Chondrocyte (in vitro differentiated cells): ENCODE data around the gene ITGB1BP2. TPM values are rescaled to one million over a fixed set of nuclear protein-coding genes. Genes with fewer than 3 reads are reported as not detected.

Experiments
- DNase-seq: peaks from one replicate; pipeline ENCODE4 v3.0.0; 2021; ENCODE audit warnings: mixed read lengths, low spot score
- H3K27ac Mint-ChIP-seq: one replicate; pipeline ENCODE4 v1.8.0; 2021; ENCODE audit warnings: mild to moderate bottlenecking, moderate library complexity, mixed read lengths; ENCODE audit not compliant: unreplicated experiment
- H3K27me3 Mint-ChIP-seq: 2 replicates; pipeline ENCODE4 v1.8.0; 2021; ENCODE audit warnings: low read depth, mixed read lengths
- H3K36me3 Mint-ChIP-seq: 2 replicates; pipeline ENCODE4 v1.8.0; 2021; ENCODE audit warnings: low read depth, mixed read lengths
- H3K4me1 Mint-ChIP-seq: 2 replicates; pipeline ENCODE4 v1.8.0; 2021; ENCODE audit warnings: low read depth, mild to moderate bottlenecking, mixed read lengths
- H3K4me3 Mint-ChIP-seq: one replicate; pipeline ENCODE4 v1.8.0; 2021; ENCODE audit warnings: mild to moderate bottlenecking, moderate library complexity, mixed read lengths; ENCODE audit not compliant: unreplicated experiment
- H3K9me3 Mint-ChIP-seq: 2 replicates; pipeline ENCODE4 v1.8.0; 2021; ENCODE audit warnings: low read depth, mixed read lengths
- total RNA-seq: library from RNA; stranded (reverse); gene quantifications from 3 replicates; pipeline ENCODE4 v1.2.1, GENCODE V29; 2021
- TF ChIP-seq, protein P1 (sequence below): fragments of 200-600 bp; sonication (generic); IDR thresholded peaks from 2 replicates; pipeline ENCODE4 v1.5.0; 2021; ENCODE audit warnings: antibody characterized with exemption, mild to moderate bottlenecking, moderate library complexity

Gene ITGB1BP2
- total RNA-seq, 1 donor from 2014 or later: 2.5 TPM

DNA sequence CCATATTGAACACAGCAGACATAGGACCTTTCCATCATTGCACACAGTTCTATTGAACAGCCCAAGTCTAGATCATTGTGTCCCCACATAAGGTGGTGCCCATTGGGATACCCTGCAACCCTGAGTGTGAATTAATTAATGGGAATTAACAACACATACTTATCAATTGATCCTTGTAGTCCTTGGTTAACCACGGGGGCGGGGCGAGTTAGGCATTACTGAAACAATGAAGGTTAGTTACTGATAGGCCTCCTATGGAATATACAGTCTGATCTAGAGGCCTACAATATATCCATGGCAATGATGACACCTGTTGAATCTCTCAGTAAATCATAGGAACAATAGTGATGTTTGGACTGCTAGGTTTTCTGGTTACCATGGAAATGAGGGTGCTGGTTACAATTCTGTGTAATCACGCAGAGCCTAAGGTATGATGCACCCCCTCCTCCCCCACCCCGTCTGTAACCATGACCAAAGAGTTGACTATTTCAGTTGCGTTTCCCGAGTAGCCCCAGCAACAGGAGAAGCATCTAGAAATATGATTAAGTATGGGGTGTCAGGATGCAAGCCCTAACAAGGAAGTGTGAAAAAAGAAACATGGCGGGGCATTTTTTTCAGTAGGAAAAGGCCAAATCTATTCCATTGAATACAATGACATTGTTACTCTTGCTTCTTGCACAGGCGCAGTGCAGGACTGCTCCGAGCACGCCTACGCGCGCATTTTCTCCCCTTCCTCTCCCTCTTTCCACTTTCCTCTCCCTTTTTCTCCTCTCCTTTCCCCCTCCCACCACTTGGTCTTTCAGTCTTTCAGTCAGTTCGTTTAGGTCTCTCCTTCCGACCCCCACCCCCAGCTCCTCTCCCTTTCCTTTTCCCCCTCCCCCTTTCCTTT is 18.8 kb upstream of the ITGB1BP2 start:
- H3K36me3 Mint-ChIP-seq: no peaks in the 10 kb centered on the region

DNA sequence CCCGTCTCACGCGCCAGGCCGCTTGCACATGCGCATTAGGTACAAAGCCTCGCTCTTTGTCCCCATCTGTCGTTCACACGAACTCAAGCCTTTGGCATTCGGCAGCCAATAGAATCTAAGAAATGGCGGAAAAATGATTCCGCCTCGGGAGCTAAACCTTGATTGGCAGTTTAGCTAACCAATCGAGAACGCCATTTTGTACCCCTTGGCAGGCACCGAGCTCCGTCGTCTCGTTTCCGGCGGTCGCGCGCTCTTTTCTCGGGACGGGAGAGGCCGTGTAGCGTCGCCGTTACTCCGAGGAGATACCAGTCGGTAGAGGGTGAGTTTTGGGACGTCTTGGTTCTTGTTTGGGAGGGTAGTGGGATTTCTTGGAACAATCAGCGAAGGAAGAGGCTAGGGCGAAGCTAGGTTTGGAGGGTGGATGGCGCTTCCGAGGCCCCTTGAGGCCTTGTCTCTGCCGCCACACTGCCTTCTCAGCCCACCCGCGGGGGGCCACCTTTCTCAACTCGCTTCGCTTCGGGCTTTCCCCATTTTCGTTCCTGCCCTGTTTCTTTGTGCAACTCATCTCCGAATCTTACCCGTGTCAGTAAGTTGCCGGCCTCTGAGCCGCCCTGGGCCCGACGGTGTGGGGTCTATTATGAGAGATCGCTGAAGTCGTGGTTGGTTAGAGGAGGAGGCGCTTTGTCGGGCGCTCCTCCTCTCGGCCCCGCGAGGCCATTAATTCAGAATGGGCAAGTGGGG is 18.0 kb upstream of the ITGB1BP2 start, which contains the start of gene NONO:
Gene NONO (plus strand): TSS at position 233 of the 741 bp plus-strand sequence. CDS start 7,003 bp downstream, outside the sequence.
- H3K9me3 Mint-ChIP-seq: peaks cover 9% of the 10 kb centered on the region
- peak within 1 kb of the TSS; percentile 100 for H3K27ac Mint-ChIP-seq
- no peak for DNase-seq
- TF ChIP-seq, protein P1, sequence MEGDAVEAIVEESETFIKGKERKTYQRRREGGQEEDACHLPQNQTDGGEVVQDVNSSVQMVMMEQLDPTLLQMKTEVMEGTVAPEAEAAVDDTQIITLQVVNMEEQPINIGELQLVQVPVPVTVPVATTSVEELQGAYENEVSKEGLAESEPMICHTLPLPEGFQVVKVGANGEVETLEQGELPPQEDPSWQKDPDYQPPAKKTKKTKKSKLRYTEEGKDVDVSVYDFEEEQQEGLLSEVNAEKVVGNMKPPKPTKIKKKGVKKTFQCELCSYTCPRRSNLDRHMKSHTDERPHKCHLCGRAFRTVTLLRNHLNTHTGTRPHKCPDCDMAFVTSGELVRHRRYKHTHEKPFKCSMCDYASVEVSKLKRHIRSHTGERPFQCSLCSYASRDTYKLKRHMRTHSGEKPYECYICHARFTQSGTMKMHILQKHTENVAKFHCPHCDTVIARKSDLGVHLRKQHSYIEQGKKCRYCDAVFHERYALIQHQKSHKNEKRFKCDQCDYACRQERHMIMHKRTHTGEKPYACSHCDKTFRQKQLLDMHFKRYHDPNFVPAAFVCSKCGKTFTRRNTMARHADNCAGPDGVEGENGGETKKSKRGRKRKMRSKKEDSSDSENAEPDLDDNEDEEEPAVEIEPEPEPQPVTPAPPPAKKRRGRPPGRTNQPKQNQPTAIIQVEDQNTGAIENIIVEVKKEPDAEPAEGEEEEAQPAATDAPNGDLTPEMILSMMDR: peak; percentile 34
- H3K36me3 Mint-ChIP-seq: peaks cover under 1% of the 10 kb centered on the region
- no peaks in the 10 kb centered on the region for H3K27me3 Mint-ChIP-seq
- H3K4me3 Mint-ChIP-seq: peak within 1 kb of the TSS; percentile 92
- peaks cover 27% of the 10 kb centered on the region for H3K4me1 Mint-ChIP-seq

More for the DNA sequence above, 18.8 kb upstream of the ITGB1BP2 start:
- no peaks in the 10 kb centered on the region for H3K27me3 Mint-ChIP-seq
- peaks cover 9% of the 10 kb centered on the region for H3K9me3 Mint-ChIP-seq
- DNase-seq: no peak
- TF ChIP-seq, protein P1: no peak
- peak overlapping the region; percentile 92 for H3K4me3 Mint-ChIP-seq
- peaks cover 23% of the 10 kb centered on the region for H3K4me1 Mint-ChIP-seq
- peak overlapping the region; percentile 100 for H3K27ac Mint-ChIP-seq

DNA sequence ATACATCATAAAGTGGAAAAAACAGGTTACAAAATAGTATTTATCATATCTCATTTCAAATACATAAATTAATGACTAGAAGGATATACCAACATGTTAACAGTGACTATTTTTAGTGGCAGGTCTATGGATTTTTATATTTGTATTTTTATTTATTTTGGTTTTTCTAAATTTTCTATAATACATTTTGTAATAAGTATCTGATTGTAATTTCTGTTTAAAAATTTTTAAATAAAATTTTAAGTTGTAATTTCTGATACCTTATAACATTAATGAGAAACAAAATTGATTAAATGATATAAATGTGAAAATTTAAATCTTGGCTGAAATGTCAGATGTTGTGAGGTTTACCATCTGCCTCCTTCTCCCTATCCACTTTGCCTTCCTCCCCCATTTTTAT is 15.6 kb upstream of the ITGB1BP2 start:
- TF ChIP-seq, protein P1: no peak
- Mint-ChIP-seq H3K9me3 (no peaks in the 10 kb centered on the region), H3K27ac (peak overlapping the region; percentile 17), H3K4me1 (peaks cover 37% of the 10 kb centered on the region), H3K27me3 (no peaks in the 10 kb centered on the region), H3K4me3 (peak overlapping the region; percentile 92), H3K36me3 (peaks cover 4% of the 10 kb centered on the region)
- no peak for DNase-seq

DNA sequence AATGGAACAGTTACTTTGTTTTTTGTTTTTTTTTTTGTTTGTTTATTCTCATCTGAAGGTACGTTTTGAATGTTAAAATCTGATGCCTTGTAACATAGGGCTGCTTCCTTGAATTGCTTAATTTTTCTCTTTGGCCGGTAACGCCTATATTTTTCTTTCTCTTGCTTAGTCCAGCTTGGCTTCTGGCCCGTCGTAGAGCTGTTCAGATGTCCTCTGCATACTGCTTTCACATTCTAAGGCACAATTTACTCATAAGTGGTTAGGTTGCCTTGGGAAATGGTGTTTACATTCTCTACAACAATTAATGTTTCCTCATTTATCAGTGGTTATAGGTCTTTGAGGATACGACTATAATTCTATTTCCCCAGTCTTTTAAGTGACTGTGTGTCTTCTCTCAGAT is 10.2 kb upstream of the ITGB1BP2 start:
- no peaks in the 10 kb centered on the region for H3K27me3 Mint-ChIP-seq
- H3K4me1 Mint-ChIP-seq: peaks cover 43% of the 10 kb centered on the region
- H3K9me3 Mint-ChIP-seq: peaks cover 4% of the 10 kb centered on the region
- H3K36me3 Mint-ChIP-seq: peaks cover 20% of the 10 kb centered on the region
- TF ChIP-seq, protein P1: no peak
- H3K27ac Mint-ChIP-seq: peak overlapping the region; percentile 78
- no peak overlapping the region for H3K4me3 Mint-ChIP-seq
- no peak for DNase-seq
